ENCODE results near the gene SOX2.

The SOX2 gene

DNA sequence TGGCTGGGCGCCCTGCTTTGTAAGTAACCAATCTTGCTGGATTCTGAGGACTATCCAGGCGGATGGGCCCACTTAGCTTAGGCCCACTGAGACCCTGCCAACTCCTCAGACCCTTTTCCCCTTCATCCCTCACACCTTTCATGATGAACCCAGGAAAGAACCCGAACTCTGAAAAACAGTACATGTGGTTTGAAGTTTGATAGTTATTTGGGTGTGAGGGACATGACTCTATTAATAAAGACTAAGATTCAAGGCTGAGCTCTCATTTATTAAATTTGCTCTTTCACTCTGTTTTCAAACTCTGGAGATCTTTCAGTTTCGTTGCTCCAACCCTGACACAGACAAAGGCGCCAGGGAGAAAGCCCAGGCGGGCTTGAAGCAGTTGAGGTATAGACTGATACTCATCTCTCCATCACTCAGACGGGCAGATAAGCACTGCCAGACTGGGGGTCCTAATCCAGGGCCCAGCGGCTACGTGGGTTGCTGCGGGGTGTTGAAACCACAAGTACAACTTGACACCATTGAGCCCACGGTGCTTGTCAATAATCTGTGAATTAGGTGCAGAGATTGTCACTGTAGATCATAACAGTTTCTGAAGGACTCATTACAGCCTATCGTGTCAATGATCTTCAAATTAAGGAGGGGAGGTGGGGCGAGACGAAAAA lies 7.2 kb upstream of the SOX2 start:
- DNase-seq (ENCODE audit: low read depth in 2 of 2): no peak

DNA sequence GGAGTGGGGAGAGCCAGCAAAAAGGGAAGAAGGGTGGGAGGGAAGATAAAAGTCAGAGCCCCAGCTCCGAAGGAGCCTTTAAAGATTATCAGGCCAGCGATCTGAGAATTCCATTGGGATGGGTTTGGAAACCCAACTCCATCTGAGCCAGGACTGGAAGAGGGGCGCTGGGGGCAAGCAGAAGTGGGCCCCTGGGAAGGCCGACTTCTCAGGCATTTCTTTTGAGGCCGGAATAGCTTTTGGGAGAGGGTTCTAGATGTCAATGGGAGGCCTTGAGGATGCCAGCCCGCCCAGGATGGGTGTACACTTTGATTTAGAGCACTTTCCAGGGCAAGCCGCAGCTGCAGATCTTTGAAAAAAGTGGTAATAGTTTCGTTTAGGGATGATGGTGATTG lies 6.6 kb upstream of the SOX2 start:
- DNase-seq (ENCODE audit: low read depth in 2 of 2): no peak

DNA sequence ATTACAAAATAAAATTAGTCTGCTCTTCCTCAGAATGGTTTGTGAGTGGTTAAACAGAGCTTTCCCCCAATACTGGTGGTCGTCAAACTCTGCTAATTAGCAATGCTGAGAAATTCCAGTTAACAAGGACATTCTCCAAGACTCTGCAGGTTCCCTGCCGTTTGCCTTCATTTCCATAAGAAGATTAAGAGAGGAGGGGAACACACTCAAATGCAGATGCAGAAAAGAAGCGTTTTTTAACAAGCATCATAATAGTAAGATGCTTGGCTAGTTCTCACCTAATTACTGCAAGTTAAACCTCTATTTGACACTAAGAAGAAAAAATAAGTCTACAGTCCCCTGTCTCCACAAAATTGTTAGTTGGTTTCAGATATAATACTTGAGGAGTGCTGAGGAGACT lies 3.7 kb upstream of the SOX2 start:
- no peak for DNase-seq (ENCODE audit: low read depth in 2 of 2)

DNA sequence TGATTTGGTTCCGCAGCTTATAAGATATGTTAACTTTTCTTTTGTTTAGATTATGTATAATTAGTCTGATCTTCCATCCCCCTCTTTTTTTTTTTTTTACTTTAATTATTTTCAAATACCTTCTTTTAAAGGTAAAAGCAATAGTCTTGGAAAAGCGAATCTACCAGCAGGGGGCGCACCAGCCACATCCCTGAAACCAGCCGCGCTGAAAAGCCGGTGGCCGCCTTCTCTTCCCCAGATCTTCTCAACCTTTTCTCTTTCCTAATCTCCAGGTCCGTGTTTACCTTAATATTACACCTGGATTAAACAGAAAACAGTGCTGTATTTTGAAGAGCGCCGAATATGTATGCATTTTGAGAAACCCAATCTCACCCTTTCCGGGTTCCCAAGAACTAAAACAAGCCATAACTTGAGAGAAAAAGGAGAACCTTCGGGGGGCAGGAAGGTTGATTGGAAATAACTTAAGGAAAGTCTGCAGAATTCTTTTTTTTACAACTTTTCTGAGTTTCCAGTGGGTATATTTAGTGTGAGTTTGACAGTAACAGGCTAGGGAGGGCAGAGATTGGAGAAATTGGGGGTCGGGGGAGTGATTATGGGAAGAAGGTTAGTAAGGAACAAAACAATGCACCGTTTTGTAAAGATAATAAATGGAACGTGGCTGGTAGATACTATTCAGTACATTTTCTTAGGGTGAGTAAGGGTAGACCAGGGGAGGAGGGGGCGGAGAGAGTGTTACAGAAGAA lies 2.0 kb upstream of the SOX2 start:
- DNase-seq (ENCODE audit: low read depth in 2 of 2): peak in 1 of 2 donors; percentile 37

DNA sequence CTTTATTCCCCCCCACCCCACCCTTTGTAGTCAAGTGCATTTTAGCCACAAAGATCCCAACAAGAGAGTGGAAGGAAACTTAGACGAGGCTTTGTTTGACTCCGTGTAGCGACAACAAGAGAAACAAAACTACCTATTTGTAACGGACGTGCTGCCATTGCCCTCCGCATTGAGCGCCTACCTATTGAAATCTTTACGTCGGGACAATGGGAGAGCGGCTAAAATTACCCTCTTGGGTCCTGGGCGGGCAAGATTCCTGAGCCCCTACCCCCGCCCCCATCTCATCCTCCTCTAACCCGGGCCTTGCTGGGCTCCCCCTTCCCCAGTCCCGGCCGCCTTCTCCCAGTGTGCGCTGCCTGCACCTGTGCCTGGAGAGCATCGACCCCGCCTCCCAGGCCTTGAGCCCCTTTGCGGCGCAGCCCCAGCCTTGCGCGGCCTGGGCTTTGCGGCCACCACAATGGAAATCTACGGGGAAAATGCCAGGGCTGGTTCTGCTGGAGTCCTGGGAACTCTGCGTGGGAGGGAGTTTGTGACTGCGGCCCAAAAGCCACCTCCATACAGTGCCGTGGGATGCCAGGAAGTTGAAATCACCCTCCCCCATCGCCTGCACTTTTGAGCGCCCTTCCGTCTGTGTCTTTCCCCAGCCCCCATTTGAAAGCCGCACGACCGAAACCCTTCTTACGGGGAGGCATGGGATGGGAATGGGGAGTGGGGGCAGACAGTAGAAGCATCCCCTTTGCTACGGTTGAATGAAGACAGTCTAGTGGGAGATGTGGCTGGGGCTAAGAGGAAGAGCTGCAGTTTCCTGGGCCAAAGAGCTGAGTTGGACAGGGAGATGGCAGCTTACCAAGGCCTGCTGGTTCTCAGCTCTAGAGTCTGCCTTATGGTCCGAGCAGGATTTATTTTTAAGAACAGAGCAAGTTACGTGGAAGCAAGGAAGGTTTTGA lies 1.1 kb upstream of the SOX2 start:
- DNase-seq (ENCODE audit: low read depth in 2 of 2): no peak

DNA sequence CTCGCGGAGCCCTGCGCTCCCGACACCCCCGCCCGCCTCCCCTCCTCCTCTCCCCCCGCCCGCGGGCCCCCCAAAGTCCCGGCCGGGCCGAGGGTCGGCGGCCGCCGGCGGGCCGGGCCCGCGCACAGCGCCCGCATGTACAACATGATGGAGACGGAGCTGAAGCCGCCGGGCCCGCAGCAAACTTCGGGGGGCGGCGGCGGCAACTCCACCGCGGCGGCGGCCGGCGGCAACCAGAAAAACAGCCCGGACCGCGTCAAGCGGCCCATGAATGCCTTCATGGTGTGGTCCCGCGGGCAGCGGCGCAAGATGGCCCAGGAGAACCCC lies 464 bp downstream of the SOX2 start:
- DNase-seq (ENCODE audit: low read depth in 2 of 2): no peak

DNA sequence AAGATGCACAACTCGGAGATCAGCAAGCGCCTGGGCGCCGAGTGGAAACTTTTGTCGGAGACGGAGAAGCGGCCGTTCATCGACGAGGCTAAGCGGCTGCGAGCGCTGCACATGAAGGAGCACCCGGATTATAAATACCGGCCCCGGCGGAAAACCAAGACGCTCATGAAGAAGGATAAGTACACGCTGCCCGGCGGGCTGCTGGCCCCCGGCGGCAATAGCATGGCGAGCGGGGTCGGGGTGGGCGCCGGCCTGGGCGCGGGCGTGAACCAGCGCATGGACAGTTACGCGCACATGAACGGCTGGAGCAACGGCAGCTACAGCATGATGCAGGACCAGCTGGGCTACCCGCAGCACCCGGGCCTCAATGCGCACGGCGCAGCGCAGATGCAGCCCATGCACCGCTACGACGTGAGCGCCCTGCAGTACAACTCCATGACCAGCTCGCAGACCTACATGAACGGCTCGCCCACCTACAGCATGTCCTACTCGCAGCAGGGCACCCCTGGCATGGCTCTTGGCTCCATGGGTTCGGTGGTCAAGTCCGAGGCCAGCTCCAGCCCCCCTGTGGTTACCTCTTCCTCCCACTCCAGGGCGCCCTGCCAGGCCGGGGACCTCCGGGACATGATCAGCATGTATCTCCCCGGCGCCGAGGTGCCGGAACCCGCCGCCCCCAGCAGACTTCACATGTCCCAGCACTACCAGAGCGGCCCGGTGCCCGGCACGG lies 991 bp downstream of the SOX2 start:
- DNase-seq (ENCODE audit: low read depth in 2 of 2): no peak

DNA sequence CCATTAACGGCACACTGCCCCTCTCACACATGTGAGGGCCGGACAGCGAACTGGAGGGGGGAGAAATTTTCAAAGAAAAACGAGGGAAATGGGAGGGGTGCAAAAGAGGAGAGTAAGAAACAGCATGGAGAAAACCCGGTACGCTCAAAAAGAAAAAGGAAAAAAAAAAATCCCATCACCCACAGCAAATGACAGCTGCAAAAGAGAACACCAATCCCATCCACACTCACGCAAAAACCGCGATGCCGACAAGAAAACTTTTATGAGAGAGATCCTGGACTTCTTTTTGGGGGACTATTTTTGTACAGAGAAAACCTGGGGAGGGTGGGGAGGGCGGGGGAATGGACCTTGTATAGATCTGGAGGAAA lies 1.5 kb downstream of the SOX2 start:
- DNase-seq (ENCODE audit: low read depth in 2 of 2): no peak

DNA sequence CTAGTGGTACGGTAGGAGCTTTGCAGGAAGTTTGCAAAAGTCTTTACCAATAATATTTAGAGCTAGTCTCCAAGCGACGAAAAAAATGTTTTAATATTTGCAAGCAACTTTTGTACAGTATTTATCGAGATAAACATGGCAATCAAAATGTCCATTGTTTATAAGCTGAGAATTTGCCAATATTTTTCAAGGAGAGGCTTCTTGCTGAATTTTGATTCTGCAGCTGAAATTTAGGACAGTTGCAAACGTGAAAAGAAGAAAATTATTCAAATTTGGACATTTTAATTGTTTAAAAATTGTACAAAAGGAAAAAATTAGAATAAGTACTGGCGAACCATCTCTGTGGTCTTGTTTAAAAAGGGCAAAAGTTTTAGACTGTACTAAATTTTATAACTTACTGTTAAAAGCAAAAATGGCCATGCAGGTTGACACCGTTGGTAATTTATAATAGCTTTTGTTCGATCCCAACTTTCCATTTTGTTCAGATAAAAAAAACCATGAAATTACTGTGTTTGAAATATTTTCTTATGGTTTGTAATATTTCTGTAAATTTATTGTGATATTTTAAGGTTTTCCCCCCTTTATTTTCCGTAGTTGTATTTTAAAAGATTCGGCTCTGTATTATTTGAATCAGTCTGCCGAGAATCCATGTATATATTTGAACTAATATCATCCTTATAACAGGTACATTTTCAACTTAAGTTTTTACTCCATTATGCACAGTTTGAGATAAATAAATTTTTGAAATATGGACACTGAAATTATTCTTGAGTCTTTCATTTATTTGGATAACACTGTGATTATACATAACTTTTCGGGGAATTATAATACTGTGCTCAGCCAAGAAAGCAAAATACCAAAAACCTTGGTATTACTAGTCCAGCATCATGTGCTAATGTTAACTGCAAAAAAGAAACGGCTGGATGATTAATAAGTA lies 2.2 kb downstream of the SOX2 start:
- DNase-seq (ENCODE audit: low read depth in 2 of 2): no peak

DNA sequence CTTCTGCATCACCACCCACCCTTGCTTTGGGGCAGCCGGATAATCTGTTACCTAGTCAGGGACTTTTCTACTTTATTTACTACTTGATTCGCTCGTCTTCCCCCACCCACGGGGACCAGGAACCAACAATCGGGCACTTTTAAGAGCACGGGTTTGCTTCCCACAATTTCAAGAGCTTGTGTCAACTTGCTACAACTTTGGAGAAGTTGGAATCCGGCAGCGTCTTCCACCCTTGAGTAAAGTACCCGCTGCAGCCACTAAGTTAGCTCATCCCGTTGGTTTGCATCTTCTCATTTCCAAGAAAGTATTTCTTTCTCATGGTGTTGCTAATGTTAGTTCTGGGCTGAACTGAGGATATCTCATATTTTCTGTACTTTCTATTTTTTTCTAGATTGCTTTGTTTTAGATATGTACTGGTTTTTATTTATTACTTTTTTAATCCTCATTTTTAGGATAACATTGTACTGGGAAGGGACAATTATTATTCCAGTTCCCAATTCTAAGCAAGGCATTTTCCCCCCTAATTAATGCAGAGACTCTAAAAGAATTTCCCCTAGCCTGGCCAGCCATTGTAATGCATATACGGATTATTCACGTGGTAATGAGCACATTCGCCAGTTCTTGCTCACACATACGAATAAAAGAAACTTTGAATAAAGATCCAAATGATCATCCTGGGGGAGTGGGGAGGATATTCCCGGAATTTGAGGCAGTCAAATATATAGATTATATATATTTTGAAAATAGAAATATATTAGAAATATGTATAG lies 4.0 kb downstream of the SOX2 start:
- no peak for DNase-seq (ENCODE audit: low read depth in 2 of 2)

DNA sequence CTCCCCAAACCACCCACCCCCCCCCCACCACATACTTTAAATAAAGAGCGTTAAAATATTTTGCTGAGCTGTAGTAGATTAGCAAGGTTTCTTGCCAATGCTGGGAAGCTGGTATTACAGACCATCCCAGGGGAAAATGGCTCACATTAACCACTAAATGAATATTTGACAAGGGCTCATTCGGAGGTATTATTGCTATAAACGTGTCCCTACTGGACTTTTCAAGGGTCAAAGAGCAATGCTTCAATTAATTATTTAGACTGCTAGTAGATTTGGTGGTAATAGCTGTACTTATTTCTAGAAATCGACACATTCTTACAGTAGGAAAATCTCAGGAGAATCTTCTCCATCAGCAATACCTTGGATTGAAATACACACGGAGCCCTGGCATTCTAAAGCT lies 5.2 kb downstream of the SOX2 start:
- no peak for DNase-seq (ENCODE audit: low read depth in 2 of 2)

DNA sequence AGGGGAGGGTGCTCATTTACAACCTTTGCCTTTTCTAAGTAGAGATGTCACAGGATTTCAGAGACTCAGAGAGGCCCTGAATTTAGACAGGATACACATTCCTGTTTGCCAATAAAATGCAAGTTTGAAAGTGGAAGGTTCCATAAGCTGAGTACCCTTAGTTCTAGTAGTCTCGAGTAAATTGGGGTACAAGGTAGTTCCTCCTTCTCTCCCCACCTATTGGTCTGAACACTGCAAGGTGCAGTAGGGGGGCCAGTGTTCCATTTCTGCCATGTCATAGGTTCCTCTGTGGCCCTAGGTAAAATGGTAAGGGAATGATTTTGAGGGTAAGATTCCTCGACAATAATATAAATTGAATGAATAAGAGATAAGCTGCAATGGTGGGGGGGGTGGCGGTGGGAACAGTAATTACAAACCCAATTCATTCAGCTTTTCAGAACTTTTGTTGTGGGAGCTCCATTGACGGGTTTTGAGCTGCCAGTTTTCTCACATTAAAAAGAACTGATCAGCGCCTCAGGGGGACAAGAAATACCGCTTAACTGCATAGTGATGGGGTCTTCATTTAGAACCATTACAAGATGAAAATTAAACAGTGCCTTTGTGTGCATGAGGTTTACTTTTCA lies 5.9 kb downstream of the SOX2 start:
- no peak for DNase-seq (ENCODE audit: low read depth in 2 of 2)

DNA sequence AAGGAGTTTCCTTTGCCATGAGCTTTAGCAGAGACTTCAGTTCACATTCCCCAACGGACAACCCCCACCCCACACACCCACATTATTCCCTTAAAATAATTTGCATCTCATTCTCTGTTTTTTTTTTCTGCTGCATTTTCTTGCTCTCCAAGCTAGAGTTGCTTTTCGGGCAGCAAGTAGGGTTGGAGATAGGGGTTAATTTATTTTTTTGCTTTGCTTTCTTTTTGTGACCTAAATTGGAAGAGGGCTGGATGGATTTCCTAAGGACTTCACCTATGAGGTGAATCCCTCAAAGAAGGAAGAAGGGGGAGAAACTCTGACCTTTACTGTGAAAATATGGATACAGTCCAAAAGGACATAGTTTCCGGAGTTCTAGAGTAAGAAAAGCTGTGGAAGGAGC lies 6.6 kb downstream of the SOX2 start:
- no peak for DNase-seq (ENCODE audit: low read depth in 2 of 2)

DNA sequence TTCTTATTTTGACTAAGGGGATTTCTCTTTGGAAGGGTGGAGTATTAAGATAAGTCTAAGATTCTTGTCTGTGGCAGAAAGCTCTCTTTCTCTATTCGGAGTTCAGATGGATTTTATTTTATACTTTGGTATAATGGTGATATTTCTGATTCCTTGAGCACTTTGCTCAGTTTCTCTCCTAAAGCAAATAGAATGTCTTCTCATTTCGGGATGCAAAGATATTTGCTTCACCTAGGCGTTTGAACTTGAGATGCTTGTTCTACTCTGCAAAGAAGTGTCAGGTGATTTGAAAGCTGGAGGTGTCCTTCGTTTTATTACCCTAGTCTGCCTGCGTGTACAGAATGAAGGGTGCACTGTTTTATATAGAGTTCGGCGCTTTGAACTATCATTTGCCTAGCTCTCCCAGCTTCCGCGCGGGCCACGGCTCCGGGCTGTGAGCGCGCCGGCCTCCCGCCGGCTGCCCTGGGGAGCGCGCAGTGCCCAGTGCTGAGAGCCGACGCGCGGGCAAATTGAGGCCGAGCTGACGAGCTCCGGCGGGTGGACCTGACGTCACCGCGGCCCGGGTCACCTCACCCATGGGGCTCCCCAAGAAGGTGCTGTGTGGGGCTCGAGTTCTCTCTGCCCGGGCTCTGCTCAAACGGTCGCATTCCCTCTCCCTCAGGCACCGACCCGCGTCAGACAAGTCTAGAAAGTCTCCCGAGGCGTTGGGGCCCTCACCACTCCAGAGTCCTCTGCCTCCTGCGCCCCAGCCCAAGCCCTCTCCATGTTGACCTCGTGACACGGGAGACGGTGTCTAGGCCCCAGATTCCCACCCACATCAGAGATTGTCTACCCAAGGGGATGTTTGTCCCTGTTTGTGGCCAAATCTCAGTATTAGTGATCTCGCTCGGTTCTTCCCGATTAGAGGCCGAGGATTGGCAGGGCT lies 7.5 kb downstream of the SOX2 start:
- DNase-seq (ENCODE audit: low read depth in 2 of 2): no peak

DNA sequence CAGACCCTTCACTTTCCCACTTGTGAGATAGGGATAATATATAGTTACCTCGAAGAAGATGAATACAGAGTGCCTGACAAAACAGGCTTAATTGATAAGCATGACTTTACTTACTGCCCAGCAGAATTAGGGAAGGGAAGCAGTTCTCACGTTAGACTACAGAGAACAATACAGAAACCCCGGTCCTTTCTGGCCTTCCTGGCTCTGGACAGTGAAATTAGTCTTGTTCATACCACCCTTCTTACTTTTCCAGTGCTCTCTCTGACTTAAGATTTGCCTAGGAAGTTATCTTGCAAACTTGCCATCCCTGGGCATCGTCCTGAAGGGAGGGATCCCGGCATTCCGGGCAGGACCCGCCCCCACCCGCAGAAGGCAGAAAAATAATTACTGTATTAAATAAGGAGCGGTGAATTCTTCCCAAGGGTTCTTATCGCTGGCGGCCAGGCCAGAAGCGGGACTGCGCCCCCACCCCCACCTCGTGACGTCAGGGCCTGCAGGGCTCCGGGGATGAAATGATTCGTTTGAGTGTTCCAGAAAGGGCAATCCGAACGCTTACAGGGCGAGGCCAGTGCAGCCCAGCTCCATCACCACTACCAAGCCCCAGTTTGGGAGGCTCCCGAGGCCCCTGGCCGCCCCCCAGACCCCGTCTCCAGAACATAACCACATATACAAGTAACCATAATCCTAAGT lies 8.4 kb downstream of the SOX2 start:
- DNase-seq (ENCODE audit: low read depth in 2 of 2): no peak

DNA sequence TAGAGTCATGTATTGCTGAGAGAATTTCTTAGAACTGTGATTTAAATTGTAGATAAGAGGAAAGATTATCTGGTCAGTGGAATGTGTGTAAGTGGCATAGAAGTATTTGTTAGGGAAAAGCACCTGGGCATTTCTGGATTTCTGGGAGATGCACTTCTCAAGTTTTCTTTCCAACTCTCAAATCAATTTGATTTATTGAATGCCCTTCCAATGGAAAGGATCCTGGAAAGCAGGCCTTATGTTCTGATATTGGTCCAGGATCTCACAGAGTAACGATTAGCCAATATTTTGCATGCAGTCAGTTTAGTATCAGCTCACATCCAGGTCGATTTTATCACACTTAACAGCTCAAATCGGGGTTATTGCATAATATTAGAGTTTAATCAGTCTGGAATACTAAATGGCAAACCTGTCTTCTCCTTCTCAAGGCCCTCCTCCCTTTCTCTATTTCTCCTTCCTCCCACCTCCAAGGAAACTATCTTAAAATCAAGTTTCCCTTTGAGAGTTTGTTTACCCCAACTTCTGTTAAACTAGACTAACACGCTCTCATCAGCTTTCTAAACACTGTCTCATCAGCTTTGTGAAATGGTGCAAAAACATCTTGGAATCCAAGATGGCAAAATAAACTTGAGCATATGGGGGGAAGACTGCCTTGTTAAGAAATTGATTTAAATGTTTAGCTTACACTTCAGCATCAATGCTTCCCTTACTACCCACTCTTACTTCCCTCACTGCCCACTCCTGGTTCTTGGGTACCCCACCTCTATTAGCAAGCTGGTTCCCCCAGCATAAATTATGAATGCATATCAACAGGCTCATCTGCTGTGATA lies 9.5 kb downstream of the SOX2 start:
- DNase-seq (ENCODE audit: low read depth in 2 of 2): no peak

DNA sequence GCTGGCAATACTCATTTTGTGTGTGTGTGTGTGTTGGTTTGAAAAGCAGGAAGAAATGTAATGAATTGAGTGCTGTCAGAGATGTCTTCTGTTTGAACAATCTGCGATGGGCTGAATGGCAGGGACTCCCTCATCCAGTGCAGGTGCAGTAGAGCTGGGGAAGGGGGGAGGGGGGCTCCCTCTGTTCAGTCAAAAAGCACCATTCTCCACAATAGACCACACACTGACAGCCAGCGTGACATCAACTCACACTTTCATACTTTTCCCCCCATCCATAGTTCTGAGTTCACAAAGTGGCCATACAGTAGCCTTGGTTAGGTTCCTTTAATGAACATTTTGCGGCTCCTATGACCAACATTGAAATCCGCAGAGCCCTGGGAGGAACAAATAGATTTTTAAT lies 10.4 kb downstream of the SOX2 start:
- DNase-seq (ENCODE audit: low read depth in 2 of 2): no peak

All from stimulated activated CD4-positive, alpha-beta T cell treated with anti-CD3 and anti-CD28 coated beads, Interleukin-1b, Interleukin-23, amount 100 ng/mL, for 1 hour (primary cell).